ENCODE results near the gene MLLT3. TPM values are rescaled to one million over a fixed set of nuclear protein-coding genes. Genes with fewer than 3 reads are reported as not detected.

MLLT3 gene
- total RNA-seq, 1 experiment from 2014 or later = 7.0 TPM

DNA sequence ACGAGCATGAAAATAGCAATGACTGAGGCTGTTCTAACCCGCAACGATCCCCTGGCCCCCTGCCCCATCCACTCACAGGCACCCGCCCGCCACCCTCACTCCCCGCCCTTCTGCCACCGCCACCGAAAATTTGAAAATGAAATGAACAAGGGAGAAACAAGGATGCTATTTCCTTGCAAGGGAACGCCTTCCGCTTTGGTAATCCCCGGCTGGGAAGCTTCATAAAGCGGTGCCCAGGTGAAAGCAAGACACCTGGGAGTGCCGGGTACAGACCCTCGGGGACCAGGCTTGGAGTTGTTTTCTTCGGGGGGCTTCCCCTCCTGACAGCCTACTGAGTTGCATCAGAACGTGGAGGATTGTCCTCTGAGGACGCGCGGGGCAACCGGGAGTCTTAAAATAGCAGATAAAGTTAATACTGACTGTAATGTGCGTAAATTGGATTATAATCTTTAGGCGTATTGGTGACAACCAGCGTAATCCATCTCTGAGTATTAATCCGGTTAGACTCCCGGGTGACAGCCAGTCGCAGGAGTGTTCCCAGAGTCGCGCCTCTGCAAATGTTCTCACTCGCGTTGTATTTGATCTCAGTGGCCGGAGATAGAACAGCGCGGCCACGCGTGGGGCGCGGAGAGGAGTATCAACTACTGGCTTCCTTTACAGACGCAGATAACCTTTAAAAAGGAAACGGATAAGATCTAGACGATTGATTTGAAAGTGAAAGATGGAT, 885 bp upstream of the MLLT3 start (continued):
- TF ChIP-seq, protein P1, sequence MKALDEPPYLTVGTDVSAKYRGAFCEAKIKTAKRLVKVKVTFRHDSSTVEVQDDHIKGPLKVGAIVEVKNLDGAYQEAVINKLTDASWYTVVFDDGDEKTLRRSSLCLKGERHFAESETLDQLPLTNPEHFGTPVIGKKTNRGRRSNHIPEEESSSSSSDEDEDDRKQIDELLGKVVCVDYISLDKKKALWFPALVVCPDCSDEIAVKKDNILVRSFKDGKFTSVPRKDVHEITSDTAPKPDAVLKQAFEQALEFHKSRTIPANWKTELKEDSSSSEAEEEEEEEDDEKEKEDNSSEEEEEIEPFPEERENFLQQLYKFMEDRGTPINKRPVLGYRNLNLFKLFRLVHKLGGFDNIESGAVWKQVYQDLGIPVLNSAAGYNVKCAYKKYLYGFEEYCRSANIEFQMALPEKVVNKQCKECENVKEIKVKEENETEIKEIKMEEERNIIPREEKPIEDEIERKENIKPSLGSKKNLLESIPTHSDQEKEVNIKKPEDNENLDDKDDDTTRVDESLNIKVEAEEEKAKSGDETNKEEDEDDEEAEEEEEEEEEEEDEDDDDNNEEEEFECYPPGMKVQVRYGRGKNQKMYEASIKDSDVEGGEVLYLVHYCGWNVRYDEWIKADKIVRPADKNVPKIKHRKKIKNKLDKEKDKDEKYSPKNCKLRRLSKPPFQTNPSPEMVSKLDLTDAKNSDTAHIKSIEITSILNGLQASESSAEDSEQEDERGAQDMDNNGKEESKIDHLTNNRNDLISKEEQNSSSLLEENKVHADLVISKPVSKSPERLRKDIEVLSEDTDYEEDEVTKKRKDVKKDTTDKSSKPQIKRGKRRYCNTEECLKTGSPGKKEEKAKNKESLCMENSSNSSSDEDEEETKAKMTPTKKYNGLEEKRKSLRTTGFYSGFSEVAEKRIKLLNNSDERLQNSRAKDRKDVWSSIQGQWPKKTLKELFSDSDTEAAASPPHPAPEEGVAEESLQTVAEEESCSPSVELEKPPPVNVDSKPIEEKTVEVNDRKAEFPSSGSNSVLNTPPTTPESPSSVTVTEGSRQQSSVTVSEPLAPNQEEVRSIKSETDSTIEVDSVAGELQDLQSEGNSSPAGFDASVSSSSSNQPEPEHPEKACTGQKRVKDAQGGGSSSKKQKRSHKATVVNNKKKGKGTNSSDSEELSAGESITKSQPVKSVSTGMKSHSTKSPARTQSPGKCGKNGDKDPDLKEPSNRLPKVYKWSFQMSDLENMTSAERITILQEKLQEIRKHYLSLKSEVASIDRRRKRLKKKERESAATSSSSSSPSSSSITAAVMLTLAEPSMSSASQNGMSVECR (CRISPR knock-in tag; IDR thresholded peaks at IDR 0.05; ENCODE audit: borderline replicate concordance) = no peak
- no peak for TF ChIP-seq GRHL2 (CRISPR knock-in tag; IDR thresholded peaks at IDR 0.05; ENCODE audit: insufficient replicate concordance, severe bottlenecking)
- TF ChIP-seq, protein P2, sequence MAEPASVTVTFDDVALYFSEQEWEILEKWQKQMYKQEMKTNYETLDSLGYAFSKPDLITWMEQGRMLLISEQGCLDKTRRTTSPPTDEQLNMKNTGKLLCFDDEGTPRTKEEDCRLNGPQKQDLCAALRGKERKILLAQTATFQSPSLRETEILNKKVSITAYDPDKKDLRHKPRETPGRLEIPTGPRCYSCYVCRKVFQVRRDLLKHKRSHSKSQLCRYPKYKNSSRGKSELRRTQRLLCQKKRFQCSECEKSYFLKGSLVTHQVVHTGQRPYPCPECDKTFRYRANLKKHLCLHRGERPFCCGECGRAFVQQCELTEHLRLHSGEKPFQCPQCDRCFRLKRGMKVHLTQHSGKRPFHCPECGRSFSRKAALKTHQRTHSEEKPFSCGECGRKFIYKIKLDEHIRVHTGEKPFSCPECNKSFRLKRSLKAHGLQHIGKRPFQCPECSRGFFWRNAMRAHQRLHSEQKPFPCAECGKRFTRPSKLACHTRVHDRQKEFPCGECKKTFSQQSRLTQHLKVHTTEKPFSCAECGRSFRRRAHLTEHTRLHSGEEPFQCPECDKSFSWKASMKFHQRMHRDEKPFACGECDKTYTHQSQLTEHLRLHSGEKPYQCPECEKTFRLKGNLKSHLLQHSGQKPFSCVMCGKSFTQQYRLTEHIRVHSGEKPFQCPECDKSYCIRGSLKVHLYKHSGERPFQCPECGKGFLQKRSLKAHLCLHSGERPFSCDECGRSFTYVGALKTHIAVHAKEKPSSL (CRISPR knock-in tag; conservative IDR thresholded peaks at IDR 0.05) = no peak
- no peak for TF ChIP-seq ZNF423 (CRISPR knock-in tag; IDR thresholded peaks at IDR 0.05)
- TF ChIP-seq NFATC4 (CRISPR knock-in tag; IDR thresholded peaks at IDR 0.05) = no peak
- TF ChIP-seq, protein P3, sequence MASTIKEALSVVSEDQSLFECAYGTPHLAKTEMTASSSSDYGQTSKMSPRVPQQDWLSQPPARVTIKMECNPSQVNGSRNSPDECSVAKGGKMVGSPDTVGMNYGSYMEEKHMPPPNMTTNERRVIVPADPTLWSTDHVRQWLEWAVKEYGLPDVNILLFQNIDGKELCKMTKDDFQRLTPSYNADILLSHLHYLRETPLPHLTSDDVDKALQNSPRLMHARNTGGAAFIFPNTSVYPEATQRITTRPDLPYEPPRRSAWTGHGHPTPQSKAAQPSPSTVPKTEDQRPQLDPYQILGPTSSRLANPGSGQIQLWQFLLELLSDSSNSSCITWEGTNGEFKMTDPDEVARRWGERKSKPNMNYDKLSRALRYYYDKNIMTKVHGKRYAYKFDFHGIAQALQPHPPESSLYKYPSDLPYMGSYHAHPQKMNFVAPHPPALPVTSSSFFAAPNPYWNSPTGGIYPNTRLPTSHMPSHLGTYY (CRISPR knock-in tag; IDR thresholded peaks at IDR 0.05) = no peak

DNA sequence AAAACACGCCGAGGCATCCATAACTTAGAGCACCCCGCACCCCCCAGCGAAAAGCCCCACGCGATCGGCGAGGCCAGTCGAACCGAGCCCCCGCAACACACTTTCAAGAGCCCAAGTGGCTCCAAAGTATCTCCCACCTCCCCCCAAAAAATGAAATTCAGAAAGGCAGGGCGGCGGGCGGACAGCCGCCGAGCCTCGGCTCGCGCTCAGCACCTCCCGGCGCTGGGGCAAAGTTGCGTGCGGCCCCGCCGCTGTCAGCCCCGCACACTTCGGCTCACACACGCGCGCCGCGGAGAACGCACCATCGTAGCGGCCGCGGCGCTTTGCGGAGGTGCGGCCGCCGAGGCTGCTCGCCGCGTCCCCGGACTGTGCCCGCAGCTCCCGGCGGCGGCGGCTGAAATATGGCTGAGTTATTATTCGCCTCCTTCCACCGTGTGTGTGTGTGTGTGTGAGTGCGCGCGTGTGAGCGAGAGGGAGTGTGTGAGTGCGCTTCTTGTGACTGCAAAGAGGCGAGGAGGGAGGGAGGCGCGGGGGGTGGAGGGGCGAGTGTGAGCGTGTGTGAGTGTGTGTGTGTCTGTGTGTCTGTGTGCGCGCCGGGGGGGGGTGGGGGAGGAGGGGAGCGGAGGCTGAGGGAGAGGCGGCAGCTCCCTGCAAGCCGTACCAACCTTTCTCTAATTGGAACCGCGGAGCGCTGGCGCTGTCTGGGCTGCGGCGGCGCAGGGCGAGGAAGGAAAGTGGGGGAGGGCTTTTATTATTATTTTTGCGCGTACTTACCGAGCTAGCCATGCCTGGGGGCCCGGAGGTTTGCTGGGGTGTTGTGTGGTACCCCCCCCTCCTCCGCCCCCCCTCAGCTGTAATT, 599 bp downstream of the MLLT3 start:
- Mint-ChIP-seq H3K9me3 (no peaks in the 10 kb centered on the region), H3K36me3 (no peaks in the 10 kb centered on the region), H3K4me1 (peaks cover 29% of the 10 kb centered on the region), H3K27ac (no peak overlapping the region), H3K4me3 (peak overlapping the region; percentile 73), H3K27me3 (ENCODE audit: low read depth) (peaks cover 62% of the 10 kb centered on the region)
- DNase-seq (ENCODE audit: low spot score) (peak; percentile 49), ATAC-seq (peak; percentile 38)
- ChIA-PET CTCF (interaction anchor here (0.7 to 3.9 kb wide), 15 partner anchors 10 to 1156 kb away, joined by 3 to 40 read pairs (median 4); partner anchors contain the start of gene FOCAD), POLR2A (interaction anchor here (0.7 to 1.5 kb wide), 4 partner anchors 38 to 640 kb away, joined by 4 to 10 read pairs (median 4); partner anchors contain the start of gene FOCAD)
- TF ChIP-seq, protein P4, sequence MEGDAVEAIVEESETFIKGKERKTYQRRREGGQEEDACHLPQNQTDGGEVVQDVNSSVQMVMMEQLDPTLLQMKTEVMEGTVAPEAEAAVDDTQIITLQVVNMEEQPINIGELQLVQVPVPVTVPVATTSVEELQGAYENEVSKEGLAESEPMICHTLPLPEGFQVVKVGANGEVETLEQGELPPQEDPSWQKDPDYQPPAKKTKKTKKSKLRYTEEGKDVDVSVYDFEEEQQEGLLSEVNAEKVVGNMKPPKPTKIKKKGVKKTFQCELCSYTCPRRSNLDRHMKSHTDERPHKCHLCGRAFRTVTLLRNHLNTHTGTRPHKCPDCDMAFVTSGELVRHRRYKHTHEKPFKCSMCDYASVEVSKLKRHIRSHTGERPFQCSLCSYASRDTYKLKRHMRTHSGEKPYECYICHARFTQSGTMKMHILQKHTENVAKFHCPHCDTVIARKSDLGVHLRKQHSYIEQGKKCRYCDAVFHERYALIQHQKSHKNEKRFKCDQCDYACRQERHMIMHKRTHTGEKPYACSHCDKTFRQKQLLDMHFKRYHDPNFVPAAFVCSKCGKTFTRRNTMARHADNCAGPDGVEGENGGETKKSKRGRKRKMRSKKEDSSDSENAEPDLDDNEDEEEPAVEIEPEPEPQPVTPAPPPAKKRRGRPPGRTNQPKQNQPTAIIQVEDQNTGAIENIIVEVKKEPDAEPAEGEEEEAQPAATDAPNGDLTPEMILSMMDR (IDR thresholded peaks at IDR 0.05) = no peak
- TF ChIP-seq, protein P5, sequence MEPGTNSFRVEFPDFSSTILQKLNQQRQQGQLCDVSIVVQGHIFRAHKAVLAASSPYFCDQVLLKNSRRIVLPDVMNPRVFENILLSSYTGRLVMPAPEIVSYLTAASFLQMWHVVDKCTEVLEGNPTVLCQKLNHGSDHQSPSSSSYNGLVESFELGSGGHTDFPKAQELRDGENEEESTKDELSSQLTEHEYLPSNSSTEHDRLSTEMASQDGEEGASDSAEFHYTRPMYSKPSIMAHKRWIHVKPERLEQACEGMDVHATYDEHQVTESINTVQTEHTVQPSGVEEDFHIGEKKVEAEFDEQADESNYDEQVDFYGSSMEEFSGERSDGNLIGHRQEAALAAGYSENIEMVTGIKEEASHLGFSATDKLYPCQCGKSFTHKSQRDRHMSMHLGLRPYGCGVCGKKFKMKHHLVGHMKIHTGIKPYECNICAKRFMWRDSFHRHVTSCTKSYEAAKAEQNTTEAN (CRISPR knock-in tag; IDR thresholded peaks at IDR 0.05) = peak; percentile 80
- TF ChIP-seq SP1 (CRISPR knock-in tag; conservative IDR thresholded peaks at IDR 0.05) (no peak), ELF4 (CRISPR knock-in tag; IDR thresholded peaks at IDR 0.05; ENCODE audit: low read depth) (no peak), ZNF416 (CRISPR knock-in tag; IDR thresholded peaks at IDR 0.05) (no peak), FOXJ3 (CRISPR knock-in tag; IDR thresholded peaks at IDR 0.05; ENCODE audit: borderline replicate concordance) (no peak), IRF2 (CRISPR knock-in tag; IDR thresholded peaks at IDR 0.05; ENCODE audit: borderline replicate concordance, low read depth) (no peak)
- TF ChIP-seq, protein P6, sequence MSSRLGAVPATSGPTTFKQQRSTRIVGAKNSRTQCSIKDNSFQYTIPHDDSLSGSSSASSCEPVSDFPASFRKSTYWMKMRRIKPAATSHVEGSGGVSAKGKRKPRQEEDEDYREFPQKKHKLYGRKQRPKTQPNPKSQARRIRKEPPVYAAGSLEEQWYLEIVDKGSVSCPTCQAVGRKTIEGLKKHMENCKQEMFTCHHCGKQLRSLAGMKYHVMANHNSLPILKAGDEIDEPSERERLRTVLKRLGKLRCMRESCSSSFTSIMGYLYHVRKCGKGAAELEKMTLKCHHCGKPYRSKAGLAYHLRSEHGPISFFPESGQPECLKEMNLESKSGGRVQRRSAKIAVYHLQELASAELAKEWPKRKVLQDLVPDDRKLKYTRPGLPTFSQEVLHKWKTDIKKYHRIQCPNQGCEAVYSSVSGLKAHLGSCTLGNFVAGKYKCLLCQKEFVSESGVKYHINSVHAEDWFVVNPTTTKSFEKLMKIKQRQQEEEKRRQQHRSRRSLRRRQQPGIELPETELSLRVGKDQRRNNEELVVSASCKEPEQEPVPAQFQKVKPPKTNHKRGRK (CRISPR knock-in tag; IDR thresholded peaks at IDR 0.05; ENCODE audit: borderline replicate concordance) = no peak
- TF ChIP-seq, protein P7, sequence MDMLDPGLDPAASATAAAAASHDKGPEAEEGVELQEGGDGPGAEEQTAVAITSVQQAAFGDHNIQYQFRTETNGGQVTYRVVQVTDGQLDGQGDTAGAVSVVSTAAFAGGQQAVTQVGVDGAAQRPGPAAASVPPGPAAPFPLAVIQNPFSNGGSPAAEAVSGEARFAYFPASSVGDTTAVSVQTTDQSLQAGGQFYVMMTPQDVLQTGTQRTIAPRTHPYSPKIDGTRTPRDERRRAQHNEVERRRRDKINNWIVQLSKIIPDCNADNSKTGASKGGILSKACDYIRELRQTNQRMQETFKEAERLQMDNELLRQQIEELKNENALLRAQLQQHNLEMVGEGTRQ (CRISPR knock-in tag; IDR thresholded peaks at IDR 0.05) = no peak
- TF ChIP-seq, protein P8, sequence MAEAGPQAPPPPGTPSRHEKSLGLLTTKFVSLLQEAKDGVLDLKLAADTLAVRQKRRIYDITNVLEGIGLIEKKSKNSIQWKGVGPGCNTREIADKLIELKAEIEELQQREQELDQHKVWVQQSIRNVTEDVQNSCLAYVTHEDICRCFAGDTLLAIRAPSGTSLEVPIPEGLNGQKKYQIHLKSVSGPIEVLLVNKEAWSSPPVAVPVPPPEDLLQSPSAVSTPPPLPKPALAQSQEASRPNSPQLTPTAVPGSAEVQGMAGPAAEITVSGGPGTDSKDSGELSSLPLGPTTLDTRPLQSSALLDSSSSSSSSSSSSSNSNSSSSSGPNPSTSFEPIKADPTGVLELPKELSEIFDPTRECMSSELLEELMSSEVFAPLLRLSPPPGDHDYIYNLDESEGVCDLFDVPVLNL (CRISPR knock-in tag; IDR thresholded peaks at IDR 0.05; ENCODE audit: borderline replicate concordance, low read depth) = no peak
